Ammon's horn (tissue), 1 donor: Measurements from ENCODE around the gene FANCG.

ENCODE experiments used
- DNase-seq: peaks from one replicate; pipeline ENCODE4 v3.0.0-alpha.2; 2016; ENCODE audit warnings: low spot score

Gene FANCG

DNA sequence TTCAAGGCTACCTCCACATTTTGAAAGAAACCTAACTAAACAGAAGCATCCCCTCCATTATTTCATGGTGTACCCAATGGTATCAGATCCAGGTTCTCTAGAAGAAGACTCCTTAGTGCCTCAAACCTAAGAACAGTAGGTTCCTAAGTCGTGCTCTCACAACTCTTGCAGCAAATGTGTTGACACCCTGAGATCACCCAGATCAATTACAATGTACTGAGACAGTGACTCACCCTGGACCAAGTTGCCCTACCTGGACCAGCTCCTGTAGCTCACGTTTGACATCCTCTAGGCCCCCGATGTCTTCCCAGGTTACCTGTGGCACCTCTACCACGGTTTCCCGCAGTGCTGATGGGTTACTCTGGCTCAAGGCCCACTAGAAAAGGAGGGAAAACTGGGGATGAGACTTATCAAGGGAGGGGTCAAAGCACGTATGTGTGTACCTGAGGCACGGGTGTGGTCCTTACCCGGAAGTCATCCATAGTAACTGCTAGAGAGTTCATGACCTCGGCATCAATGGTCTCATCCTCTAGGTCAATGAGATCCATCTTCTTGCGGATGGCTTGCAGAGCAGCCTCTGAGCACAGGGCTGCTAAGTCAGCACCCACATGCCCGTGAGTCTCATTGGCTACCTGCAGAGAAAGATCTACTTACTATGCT, 19.1 kb downstream of the FANCG start:
- no peak for DNase-seq

DNA sequence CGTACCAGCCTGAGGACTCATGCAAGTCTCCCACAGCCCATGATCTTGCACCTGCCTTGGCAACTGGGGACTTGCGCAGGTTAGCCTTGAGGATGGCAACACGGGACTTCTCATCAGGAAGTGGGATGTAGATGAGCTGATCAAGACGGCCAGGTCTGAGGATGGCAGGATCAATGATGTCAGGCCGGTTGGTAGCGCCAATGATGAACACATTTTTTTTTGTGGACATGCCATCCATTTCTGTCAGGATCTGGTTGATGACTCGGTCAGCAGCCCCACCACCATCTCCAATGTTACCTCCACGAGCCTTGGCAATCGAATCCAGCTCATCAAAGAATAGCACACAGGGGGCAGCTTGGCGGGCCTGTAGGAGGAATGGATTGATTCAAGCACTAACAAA, 20.3 kb downstream of the FANCG start:
- DNase-seq = no peak

DNA sequence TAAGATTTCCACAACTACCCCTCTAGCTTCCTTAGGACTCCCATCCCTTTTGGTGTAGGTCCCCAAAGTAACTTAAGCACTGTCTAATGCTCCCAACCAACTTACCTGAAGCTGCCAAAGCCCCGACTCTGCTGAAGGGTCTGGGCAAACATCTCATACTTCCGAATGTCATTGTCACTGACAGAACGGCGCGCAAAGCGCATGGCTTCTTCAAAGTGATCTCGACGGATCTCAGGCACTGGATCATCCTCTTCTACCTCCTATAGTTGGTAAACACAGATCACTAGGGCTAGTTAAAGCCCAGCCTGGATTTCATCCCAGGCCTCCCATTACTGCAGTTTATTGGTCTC, 22.5 kb downstream of the FANCG start:
- DNase-seq = no peak

DNA sequence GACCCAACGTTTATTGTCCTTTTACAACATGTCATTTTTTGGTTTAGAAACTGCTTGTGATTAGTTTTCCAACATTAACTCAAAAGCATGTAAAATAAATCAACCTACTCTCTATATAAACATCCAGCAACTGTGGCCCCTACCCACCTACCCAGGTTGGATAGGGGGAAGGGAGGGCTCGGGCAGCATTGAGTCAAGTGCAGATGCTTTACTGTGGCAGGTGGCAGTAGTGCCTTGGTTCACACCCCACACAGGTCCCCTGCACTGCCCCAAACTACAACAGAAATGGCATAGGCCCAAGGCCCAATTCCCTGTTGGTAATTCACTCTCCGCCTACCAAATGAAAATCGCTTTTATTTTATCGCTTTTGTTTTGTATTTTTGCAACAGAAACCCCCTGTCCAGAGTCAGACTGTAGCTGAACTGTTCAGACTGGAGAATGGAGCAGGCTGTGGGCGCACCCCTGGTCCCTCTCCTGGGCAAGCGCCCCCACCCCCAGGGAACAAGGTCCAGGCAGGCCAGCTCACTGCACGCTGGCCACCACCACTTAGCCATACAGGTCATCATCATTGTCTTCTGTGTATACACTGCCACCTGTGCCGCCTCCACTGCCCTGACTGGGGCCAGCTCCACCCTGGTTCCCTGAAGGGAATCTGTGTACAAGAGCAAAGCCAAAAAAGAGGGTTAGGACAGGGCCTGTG, 23.0 kb downstream of the FANCG start:
- DNase-seq = no peak

DNA sequence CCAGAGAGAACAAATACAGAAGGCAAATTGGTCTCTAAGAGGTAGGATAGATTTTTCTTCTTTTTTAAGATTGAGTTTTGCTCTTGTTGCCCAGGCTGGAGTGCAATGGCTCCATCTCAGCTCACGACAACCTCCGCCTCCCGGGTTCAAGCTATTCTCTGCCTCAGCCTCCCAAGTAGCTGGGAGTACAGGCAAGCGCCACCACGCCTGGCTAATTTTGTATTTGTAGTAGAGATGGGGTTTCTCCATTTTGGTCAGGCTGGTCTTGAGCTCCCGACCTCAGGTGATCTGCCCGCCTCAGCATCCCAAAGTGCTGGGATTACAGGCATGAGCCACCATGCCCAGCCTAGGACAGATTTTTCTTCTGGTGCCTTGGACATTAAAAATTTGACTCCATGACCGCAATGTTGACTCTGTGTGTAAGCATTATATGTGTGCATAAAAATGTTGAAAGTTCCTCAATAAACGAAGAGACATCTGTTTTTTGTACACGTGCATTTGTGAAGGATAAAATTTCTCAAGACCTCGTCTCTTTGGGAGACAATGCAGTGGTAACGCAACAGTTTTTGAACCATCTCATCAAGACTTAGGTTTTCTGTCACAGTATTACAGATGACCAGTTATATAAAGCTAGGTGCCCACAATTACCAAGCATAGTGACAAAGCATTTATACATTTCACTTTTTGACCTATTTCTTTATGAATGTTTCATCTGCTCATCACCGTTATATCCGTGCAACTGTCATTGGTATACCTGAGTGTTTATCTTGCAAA, 24.7 kb downstream of the FANCG start:
- no peak for DNase-seq

DNA sequence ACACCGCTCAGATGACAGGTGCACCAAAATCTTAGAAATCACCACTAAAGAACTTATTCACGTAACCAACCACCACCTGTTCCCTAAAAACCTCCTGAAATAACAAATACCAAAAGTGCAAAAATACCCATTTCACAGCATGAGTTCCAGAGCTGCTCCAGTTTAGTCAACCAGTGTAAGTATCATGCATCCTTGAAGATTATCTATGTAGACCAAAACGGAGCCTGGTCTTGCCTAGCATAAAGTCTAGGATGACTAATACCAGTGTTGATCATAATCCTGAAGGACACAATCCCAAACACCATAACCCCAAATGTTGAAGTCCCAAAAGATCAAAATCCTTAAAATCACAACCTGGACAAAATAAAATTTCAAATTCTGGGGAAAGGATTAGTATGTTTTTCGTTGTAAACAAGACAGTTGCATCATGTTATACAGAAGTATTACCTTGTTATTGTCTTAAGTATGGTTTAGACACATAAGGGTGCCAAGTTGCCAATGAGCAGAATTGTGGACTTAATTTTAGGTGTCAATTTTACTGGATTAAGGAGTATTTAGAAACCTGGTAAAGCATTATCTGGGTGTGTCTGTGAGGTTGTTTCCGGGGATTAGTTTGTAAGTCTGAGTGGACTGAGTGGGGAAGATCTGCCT, 25.4 kb downstream of the FANCG start:
- no peak for DNase-seq

DNA sequence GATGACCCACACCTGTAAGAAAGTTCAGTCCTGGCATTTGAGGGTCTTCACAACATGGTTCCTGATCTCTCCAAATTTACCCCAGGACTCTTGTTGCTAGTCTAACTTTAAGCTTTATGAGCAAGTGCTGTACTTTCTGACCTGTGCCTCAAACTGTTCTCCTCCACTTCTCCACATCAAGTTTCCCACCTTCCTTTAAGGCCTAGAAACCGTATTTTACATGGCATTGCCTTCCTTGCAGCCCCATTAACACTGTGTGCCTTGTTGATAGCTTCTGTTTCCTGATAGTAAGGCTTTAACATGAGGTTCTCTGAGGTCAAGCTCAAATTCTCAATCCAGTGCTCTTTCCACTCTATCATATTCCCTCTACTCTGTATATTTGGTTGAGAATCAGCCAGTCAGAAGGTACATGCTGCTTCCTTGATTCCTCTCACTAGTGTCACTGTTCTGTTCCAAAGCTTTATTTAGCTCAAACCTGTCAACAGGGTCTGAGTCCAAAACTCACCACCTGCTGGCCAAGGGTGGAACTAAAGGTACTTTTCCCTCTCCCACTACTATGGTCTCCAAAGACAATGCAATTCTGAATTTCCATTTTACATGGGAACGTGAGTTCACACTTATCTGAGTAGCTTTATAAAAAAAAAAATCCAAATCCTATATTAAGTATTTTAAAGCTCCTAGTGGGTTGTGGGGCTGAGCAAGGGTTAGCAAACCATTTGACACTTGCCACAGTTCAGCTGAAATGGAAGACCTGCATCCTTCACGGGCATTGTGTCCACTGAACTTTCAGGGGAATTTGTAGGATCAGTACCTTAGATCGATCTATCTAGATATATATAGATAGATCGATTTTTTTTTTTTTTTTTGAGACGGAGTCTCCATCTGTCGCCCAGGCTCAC, 28.4 kb downstream of the FANCG start:
- peak; percentile 48 for DNase-seq

DNA sequence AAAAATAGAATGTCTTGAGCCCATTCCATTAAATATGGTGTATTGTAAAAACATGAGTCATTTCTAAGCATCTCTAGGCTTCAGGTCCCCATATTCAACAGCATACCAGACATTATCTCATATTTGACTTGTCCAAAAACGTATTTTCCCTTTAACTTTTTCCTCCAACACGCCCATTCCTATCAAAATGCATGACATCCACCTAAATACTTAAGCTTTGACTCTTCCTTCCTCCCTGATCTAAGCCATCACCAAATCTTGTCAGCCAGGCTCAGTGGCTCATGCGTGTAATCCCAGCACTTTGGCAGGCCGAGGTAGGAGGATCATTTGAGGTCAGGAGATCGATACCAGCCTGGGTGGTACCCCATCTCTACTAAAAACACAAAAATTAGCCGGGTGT, 31.2 kb downstream of the FANCG start:
- DNase-seq = no peak

DNA sequence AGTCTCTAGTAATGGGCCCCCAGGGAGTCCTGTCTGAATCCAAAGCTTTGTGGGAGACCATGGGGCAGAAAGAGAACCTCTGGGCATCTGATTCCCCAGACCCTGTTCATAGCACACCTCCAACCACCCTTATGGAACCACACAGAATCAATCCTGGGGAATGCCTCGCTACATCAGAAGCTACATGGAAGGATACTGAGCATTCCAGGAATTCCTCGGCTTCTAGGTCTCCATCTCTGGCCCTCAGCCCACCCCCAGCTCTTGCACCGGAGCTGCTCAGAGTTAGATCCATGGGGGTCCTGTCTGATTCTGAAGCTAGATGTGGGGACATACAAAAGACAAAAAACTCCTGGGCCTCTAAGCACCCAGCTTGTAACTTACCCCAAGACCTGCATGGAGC, 35.7 kb downstream of the FANCG start:
- no peak for DNase-seq

DNA sequence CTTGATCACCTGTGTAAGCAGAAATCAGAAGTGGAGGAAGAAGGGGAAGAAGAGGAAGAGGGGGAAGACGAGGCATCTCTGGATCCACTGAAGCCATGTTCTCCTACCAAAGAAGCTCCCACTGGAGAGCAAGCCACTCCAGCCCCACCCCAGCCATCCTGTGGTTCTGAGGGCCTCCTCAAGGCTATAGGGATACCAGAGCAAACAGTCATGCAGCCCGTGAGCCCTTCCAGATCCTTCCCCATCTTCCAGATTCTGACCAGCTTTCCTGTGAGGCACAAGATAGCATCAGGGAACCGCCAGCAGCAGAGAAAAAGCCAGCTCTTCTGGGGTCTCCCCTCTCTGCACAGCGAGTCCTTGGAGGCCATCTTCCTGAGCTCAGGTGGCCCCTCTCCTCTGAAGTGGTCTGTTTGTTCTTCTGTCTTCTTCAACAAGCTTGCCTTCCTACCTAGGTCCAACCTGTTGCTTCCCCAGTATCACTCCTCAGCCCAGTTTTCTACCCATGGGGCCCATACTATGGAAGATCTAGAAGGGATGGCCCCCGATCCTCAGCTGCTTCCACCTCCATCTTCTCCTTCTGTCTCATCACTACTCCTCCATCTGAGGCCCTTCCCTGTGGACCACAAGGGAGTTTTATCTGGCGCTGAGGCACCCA, 36.7 kb downstream of the FANCG start:
- DNase-seq = no peak

DNA sequence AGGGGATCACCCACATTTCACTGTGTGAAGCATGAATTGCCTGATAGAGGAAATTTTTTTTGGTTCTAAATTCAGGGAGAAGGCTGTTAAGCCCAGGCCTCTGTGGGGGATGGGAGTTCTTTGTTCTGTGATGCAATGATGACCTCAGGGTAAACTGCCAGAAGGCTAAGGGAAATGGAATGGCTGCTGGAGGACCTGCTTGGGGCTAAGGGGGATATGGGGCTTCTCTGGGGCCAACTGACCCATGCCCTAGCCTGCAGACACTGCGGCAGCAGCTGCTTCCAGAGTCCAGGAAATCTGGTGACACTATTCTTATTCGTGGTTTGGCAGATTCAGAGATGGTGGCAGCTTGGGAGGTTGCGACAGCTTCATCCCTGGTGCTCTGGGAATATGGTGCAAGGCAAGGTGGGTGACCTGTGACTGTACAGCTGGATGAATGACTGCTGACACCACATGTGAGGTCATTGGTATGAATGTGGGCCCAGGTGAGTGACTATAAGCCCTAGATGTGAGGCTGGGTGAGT, 37.6 kb downstream of the FANCG start:
- DNase-seq = no peak

DNA sequence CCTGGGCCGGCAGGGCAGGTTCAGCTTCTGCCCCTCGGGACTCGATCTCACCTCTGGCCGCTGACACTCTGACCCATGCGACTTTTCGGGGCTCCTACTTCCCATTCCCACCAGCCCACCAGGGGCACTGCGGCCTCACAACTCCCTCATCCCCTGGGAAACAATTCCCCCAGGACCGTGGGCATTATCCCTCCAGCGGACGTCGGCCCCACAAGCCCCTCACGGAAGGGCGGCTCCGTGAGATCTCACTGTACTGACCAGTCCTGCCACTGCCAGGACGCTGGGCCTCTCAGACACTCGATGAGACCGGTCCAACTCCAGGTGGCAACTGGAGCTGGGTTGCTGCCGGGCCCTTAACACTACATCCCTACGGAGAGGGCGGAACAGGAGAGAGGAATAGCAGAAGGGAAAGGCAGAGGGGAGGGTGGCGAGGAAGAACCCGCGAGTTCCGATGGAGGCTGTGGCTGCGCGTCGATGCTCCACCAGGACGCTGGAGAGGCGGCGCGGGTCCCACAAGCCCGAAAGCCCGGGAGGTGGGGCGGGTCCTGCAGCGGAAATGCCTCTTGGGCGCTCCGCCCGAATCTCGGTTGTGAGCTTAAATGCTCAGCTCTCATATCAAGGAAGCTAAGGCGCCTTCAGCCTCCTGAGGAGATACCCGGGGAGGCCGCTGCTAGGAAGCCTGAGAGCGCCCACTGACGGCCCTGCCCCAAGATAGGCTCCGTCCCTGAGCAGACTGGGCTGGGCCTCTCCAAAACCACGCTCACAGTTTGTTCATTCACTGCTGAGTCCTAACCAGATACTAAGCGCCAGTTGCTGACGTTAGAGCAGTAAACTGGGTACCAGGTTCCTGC, 43.7 kb downstream of the FANCG start:
- DNase-seq = no peak

DNA sequence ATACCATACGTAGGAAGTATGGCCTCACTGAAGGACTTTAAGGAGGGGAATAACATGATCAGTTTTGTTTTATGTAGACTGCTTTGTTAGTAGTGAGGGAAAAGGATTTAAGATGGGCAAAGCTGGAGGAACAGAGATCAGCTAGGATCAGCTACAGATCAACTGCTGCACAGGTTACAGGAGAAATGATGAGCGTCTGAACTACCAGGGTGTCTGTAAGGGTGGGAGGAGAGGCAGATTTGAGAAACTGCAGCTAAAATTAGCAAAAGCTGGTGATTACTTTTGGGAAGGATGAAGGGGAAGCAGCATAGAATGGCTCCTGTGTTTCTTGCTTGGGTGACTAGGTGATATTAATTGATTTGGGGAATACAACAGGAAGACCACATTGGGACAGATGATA, 46.6 kb downstream of the FANCG start:
- DNase-seq = no peak

DNA sequence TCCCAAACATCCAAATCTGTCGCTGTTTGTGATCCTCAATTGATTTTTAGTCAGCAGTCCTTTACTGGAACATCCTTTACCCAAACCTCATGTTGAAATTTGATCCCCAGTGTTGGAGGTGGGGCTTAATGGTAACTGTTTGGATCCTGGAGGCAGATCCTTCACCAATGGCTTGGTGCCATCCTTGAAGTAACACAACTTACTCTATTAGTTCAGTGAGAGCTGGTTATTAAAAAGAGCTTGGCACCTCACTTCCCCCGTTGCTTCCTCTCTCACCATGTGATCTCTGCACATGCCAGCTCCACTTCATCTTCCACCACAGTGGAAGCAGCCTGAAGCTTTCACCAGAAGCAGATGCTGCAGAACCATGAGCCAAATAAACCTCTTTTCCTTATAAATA, 49.9 kb downstream of the FANCG start:
- no peak for DNase-seq

DNA sequence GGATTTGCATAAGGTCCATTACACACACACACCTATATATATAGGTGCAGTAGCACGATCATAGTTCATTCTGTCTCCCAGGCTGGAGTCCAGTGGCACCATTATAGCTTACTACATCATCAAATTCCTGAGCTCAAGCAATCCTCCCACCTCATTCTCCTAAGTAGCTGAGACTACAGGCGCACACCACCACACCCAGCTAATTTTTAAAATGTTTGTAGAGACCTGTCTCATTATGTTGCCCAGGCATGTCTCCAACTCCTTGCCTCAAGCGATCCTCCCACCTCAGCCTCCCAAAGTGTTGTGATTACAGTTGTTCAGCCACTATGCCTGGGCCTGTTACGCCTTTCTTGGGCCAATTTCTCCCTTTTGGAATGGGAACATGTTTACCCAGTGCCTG, 50.5 kb downstream of the FANCG start:
- DNase-seq = no peak

DNA sequence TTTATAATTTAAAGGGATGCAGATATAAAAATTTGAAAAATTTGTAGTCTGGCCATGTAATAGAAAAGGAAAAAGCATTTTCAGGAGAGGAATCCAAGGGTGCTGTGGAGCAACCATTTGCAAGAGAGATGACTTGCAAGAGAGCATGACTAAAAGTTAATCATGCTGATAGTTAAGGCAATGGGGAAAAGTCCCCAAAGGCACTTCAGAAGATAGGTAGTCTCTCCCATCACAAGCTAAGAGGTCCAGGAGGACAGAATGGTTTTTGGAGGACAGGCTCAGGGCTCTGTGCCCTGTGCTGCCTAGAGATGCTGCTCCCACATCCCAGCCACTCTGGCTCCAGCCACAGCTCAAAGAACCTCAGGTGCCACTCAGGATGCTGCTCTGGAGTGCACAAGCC, 51.4 kb downstream of the FANCG start:
- DNase-seq = no peak

DNA sequence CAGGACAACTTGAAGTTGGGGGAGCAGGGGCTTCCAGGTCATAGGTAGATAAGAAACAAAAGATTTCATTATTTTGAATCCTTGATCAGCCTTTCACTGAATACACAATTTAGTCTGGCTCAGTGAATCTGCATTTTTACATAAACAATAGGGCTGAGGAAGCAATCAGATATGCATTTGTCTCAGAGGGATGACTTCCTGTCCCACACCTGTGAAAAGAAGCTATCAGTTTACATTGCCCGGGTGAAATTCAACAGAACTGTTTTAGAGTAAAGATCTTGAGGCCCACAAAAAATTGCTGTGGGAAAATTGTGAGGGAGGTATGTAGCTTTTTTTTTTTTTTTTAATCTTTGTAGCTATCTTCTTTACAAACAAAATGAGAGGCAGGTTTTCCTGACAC, 51.9 kb downstream of the FANCG start:
- DNase-seq = no peak

DNA sequence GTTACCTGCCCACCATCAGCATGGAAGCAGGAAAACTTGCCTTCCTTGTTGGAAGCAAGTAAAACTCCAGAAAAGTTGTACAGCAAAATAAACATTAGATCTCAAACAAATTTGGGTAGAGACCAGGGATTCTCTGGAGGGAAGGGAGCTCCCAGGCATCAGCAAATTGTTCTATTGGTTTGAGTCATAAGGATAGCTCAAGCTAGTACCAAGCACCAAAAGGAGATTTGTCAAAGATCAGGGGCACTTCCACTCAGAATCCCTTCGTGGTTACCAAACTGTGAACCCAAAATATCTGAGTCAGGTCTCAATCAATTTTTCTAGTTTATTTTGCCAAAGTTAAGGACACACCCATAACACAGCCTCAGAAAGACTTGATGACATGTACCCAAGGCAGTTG, 52.4 kb downstream of the FANCG start:
- DNase-seq = no peak

DNA sequence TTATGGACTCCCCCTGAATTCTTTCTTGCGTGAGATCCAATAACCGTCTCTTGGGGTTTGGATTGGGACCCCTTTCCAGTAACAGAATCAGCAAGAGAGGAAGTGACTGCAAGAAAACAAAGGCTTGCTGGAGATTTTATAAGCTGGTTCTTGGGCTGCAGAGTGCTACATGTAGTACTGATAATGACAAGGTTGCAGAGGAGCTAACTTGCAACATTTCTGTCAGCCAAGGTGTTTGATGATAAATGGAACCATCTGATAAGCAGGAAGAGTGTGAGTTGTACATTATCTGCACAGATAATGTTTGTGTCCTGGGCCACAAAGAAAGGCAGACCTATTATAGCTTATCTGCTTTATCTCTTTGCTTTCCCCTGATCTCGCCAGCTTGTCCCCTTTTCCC, 53.1 kb downstream of the FANCG start:
- DNase-seq = no peak
